Measurements from ENCODE around the gene NPR1. TPM values are rescaled to one million over a fixed set of nuclear protein-coding genes. Genes with fewer than 3 reads are reported as not detected.
A peak's percentile ranks its signal among the peaks of the same experiment; 100 is the strongest.

The NPR1 gene
- total and polyA plus RNA-seq, 2 of the 13 experiments (the other 11 are each of a cell fraction or from before 2014, with no cell fraction given), result not detected

GRCh38 chr1:153728305-153729066, 50.0 kb downstream of the NPR1 start (continued):
- TF ChIP-seq ZNF749 (CRISPR knock-in tag; IDR thresholded peaks at IDR 0.05; ENCODE audit: borderline replicate concordance) (0 out of 2 replicates have a peak, but pooled peaks have one; percentile 3), EP300 (IDR thresholded peaks at IDR 0.05; ENCODE audit: low read depth in 2 of 2, low read length in 2 of 2) (no peak), EP300 (CRISPR knock-in tag; IDR thresholded peaks at IDR 0.05; ENCODE audit: borderline replicate concordance) (peak; percentile 10; the same call in 1 of the 2 replicates), RERE (CRISPR knock-in tag; IDR thresholded peaks at IDR 0.05; ENCODE audit: low read depth) (no peak), POGK (CRISPR knock-in tag; conservative IDR thresholded peaks at IDR 0.05) (no peak), KDM5A (IDR thresholded peaks at IDR 0.05; ENCODE audit: borderline replicate concordance, low read length) (peak; percentile 28; the same call in 1 of the 2 replicates), MXD4 (CRISPR knock-in tag; IDR thresholded peaks at IDR 0.05) (0 out of 2 replicates have a peak, but pooled peaks have one; percentile 10), RFX1 (IDR thresholded peaks at IDR 0.05) (peak; percentile 53; the same call in 1 of the 2 replicates), SAFB2 (CRISPR knock-in tag; IDR thresholded peaks at IDR 0.05; ENCODE audit: borderline replicate concordance, low read depth) (0 out of 2 replicates have a peak, but pooled peaks have one; percentile 13), HDAC1 (CRISPR knock-in tag; IDR thresholded peaks at IDR 0.05) (0 out of 2 replicates have a peak, but pooled peaks have one; percentile 20), ZNF598 (CRISPR knock-in tag; IDR thresholded peaks at IDR 0.05; ENCODE audit: borderline replicate concordance) (no peak), E2F1 (CRISPR knock-in tag; IDR thresholded peaks at IDR 0.05) (0 out of 2 replicates have a peak, but pooled peaks have one; percentile 1), NFKB2 (CRISPR knock-in tag; IDR thresholded peaks at IDR 0.05; ENCODE audit: borderline replicate concordance) (peak; percentile 38; the same call in 1 of the 2 replicates), ZNF512 (CRISPR knock-in tag; IDR thresholded peaks at IDR 0.05) (no peak), UBTF (CRISPR knock-in tag; IDR thresholded peaks at IDR 0.05) (peak; percentile 34; the same call in 1 of the 2 replicates)

All from HepG2 (cell line).